Right ventricle myocardium superior (tissue), 1 donor: ENCODE measurements around the gene UPK3A. TPM values are rescaled to one million over a fixed set of nuclear protein-coding genes. Genes with fewer than 3 reads are reported as not detected.
"Not testable (repeated sequence)": the region's sequence is repeated elsewhere in the genome, so short reads cannot be mapped to it uniquely, and the experiment has no call there.

Experiments used
- ATAC-seq: fragments of 200-7000 bp; cut with Tn5 transposase; one replicate; pipeline ENCODE4 v1.9.1; 2020; ENCODE audit warnings: mild to moderate bottlenecking; ENCODE audit not compliant: poor library complexity
- DNase-seq: peaks from one replicate; pipeline ENCODE4 v3.0.0-alpha.2; 2020
- intact Hi-C: fragments of 100-400 bp; cut with DNase I; formaldehyde crosslinking; loops from one replicate; pipeline ENCODE4 v1.11.2; 2022
- total RNA-seq: library from RNA; stranded (reverse); fragmentation: NEBNext Ultra II Directional; extraction: Animal tissue kit (Norgen Biotek cat#: 25700); gene quantifications from one replicate; pipeline ENCODE4 v1.2.1, GENCODE V29; 2021
- donor health status: DM: no; HTN: yes; CAD: no; lungs with severe emphysema.

UPK3A gene
- total RNA-seq, 1 donor from 2014 or later = 0.65 TPM

- intact Hi-C loops = loop anchor here (2.0 to 10.0 kb wide), 2 partner anchors 62 to 162 kb away; no protein-coding TSS in a partner anchor
- DNase-seq = no peak
- no peak for ATAC-seq
Observed at GRCh38 chr22:45272498-45272897, 12.3 kb upstream of the UPK3A start.

GRCh38 chr22:45273452-45274075, 11.2 kb upstream of the UPK3A start:
- no peak for ATAC-seq
- DNase-seq = no peak
- intact Hi-C loops = loop anchor here (2.0 to 10.0 kb wide), 2 partner anchors 61 to 161 kb away; no protein-coding TSS in a partner anchor

GRCh38 chr22:45276507-45277105, 8.1 kb upstream of the UPK3A start:
- no peak for ATAC-seq
- no peak for DNase-seq
- intact Hi-C loops = loop anchor here (10.0 kb wide), 1 partner anchor 58 kb away; no protein-coding TSS in a partner anchor

GRCh38 chr22:45277720-45278119, 7.0 kb upstream of the UPK3A start:
- not testable (repeated sequence) for ATAC-seq, DNase-seq
- intact Hi-C loops = loop anchor here (10.0 kb wide), 1 partner anchor 57 kb away; no protein-coding TSS in a partner anchor

- intact Hi-C loops = loop anchor here (10.0 kb wide), 1 partner anchor 57 kb away; no protein-coding TSS in a partner anchor
- ATAC-seq = no peak
- no peak for DNase-seq
Observed at GRCh38 chr22:45278125-45278524, 6.6 kb upstream of the UPK3A start.

GRCh38 chr22:45280587-45280980, 4.2 kb upstream of the UPK3A start:
- no peak for DNase-seq
- intact Hi-C loops = no loop called here
- ATAC-seq = no peak

- intact Hi-C loops = no loop called here
- ATAC-seq (no peak), DNase-seq (no peak)
Observed at GRCh38 chr22:45281010-45281409, 3.7 kb upstream of the UPK3A start.

- no peak for DNase-seq
- ATAC-seq = peak; percentile 45
- intact Hi-C loops = no loop called here
Observed at GRCh38 chr22:45285263-45286058, 712 bp downstream of the UPK3A start.

GRCh38 chr22:45286854-45287551, 2.3 kb downstream of the UPK3A start:
- DNase-seq (no peak), ATAC-seq (no peak)
- intact Hi-C loops = no loop called here

GRCh38 chr22:45290410-45290936, 5.7 kb downstream of the UPK3A start:
- peak; percentile 67 for ATAC-seq
- intact Hi-C loops = no loop called here
- DNase-seq = peak; percentile 61

- ATAC-seq (no peak), DNase-seq (no peak)
- intact Hi-C loops = no loop called here
Observed at GRCh38 chr22:45291061-45291930, 6.5 kb downstream of the UPK3A start.

GRCh38 chr22:45291931-45292290, 7.2 kb downstream of the UPK3A start:
- ATAC-seq = no peak
- intact Hi-C loops = no loop called here
- DNase-seq = no peak

- intact Hi-C loops = no loop called here
- DNase-seq (no peak), ATAC-seq (no peak)
Observed at GRCh38 chr22:45292731-45293442, 8.1 kb downstream of the UPK3A start.

GRCh38 chr22:45294030-45294429, 9.3 kb downstream of the UPK3A start:
- no peak for DNase-seq
- no peak for ATAC-seq
- intact Hi-C loops = no loop called here

GRCh38 chr22:45295004-45295403, 10.3 kb downstream of the UPK3A start:
- DNase-seq, intact Hi-C loops, ATAC-seq: not testable (repeated sequence)

GRCh38 chr22:45295492-45295891, 10.7 kb downstream of the UPK3A start:
- intact Hi-C loops = no loop called here
- ATAC-seq = no peak
- DNase-seq = no peak

GRCh38 chr22:45296628-45297297, 12.0 kb downstream of the UPK3A start:
- intact Hi-C loops = no loop called here
- no peak for DNase-seq
- ATAC-seq = no peak
